A549 (cell line): ENCODE measurements around the gene LAMB1. TPM values are rescaled to one million over a fixed set of nuclear protein-coding genes. Genes with fewer than 3 reads are reported as not detected.
A peak's percentile ranks its signal among the peaks of the same experiment; 100 is the strongest.

Experiments used
- ATAC-seq, 2 experiments: fragments of 200-7000 bp in 1 of 2; fragments of >200 bp in 1 of 2; cut with Nextera tagmentation in 1 of 2; cut with Tn5 transposase in 1 of 2; 3 replicates each; pipeline versions ENCODE4 v1.8.0 to v1.9.1; 2018 to 2020; ENCODE audit warnings: mild to moderate bottlenecking in 1 of 2, moderate library complexity in 1 of 2
- CTCF ChIA-PET: fragments of 300-600 bp; sonication (Branson Sonifier 250); formaldehyde crosslinking; extraction: SDS; loops from one replicate; lab custom pipeline; 2021; ENCODE audit warnings: antibody characterized with exemption, inconsistent platforms; lab: Yijun Ruan, JAX
- POLR2A ChIA-PET: fragments of 350-600 bp; formaldehyde crosslinking; extraction: SDS; loops from one replicate; lab custom pipeline; 2021; ENCODE audit warnings: antibody characterized with exemption, inconsistent platforms; lab: Yijun Ruan, JAX
- DNase-seq, 2 experiments: peaks; one replicate each; pipeline versions ENCODE4 v3.0.0 to v3.0.0-alpha.2; 2011 to 2016; ENCODE audit warnings: low read depth in 1 of 2, low spot score in 1 of 2
- FAIRE-seq: peaks from 2 replicates; lab custom pipeline; 2011; peaks lifted over from hg19 to GRCh38; lab: Jason Lieb, UNC
- H3K27ac ChIP-seq, 2 experiments: fragments of >200 bp; sonication (Bioruptor Twin); formaldehyde crosslinking; 3 replicates each; pipeline ENCODE4 v1.5.1; 2016 to 2017
- H3K4me1 ChIP-seq: fragments of >200 bp; sonication (Bioruptor Twin); formaldehyde crosslinking; 3 replicates; pipeline ENCODE4 v1.6.1; 2016
- H3K4me2 ChIP-seq: fragments of >200 bp; sonication (Bioruptor Twin); formaldehyde crosslinking; 3 replicates; pipeline ENCODE4 v1.6.1; 2016
- H3K4me3 ChIP-seq: fragments of >200 bp; sonication (Bioruptor Twin); formaldehyde crosslinking; 3 replicates; pipeline ENCODE4 v1.5.1; 2016
- H3K9me3 ChIP-seq: fragments of >200 bp; sonication (Bioruptor Twin); formaldehyde crosslinking; 3 replicates; pipeline ENCODE4 v1.6.1; 2016
- CBX2 ChIP-seq: fragments of 200-600 bp; sonication (generic); IDR thresholded peaks from 2 replicates; pipeline ENCODE4 v1.6.1; 2016; ENCODE audit warnings: low read depth, mild to moderate bottlenecking, borderline replicate concordance
- CBX8 ChIP-seq: fragments of 200-600 bp; sonication (generic); IDR thresholded peaks from 2 replicates; pipeline ENCODE4 v1.6.1; 2016
- E2F6 ChIP-seq: IDR thresholded peaks from 2 replicates; pipeline ENCODE4 v1.6.1; 2012; ENCODE audit warnings: low read depth, borderline replicate concordance
- EP300 ChIP-seq, 2 experiments: fragments of >200 bp; sonication (Bioruptor Twin); formaldehyde crosslinking; IDR thresholded peaks; 2 replicates in 1 of 2; 3 replicates in 1 of 2; pipeline ENCODE4 v1.6.1; 2016 to 2017
- ESRRA ChIP-seq: fragments of 150-350 bp; IDR thresholded peaks from 2 replicates; pipeline ENCODE4 v1.6.1; 2014; ENCODE audit warnings: mild to moderate bottlenecking, low read length, borderline replicate concordance
- GATA3 ChIP-seq: IDR thresholded peaks from 2 replicates; pipeline ENCODE4 v1.6.1; 2012; ENCODE audit warnings: borderline replicate concordance
- HOXA7 ChIP-seq: fragments of 250-450 bp; sonication (Bioruptor Pico); IDR thresholded peaks from 2 replicates; pipeline ENCODE4 v1.5.0; 2020; ENCODE audit warnings: mild to moderate bottlenecking, moderate library complexity
- HOXB13 ChIP-seq: fragments of 250-450 bp; sonication (Bioruptor Pico); IDR thresholded peaks from 2 replicates; pipeline ENCODE4 v1.5.0; 2020; ENCODE audit warnings: low read depth, mild to moderate bottlenecking, moderate library complexity
- JUN ChIP-seq, 2 experiments: fragments of >200 bp; sonication (Bioruptor Twin); formaldehyde crosslinking; IDR thresholded peaks; 2 replicates in 1 of 2; 3 replicates in 1 of 2; pipeline ENCODE4 v1.6.1; 2016 to 2017
- JUNB ChIP-seq: fragments of >200 bp; sonication (Bioruptor Twin); formaldehyde crosslinking; IDR thresholded peaks from 2 replicates; pipeline ENCODE4 v1.6.1; 2016
- MAX ChIP-seq: IDR thresholded peaks from 2 replicates; pipeline ENCODE4 v1.6.1; 2012
- MAZ ChIP-seq: fragments of 150-350 bp; IDR thresholded peaks from 2 replicates; pipeline ENCODE4 v1.6.1; 2014; ENCODE audit warnings: antibody characterized with exemption, low read depth, low read length, borderline replicate concordance
- NFE2L2 ChIP-seq: fragments of 150-350 bp; conservative IDR thresholded peaks from 2 replicates; pipeline ENCODE4 v1.6.1; 2014; ENCODE audit warnings: low read length
- POLR2AphosphoS2 ChIP-seq: conservative IDR thresholded peaks from 2 replicates; pipeline ENCODE4 v1.6.1; 2012; ENCODE audit warnings: low read length, improper control_type of control experiment, inconsistent platforms
- WGBS: methylation state at CpG from one replicate; pipeline ENCODE4 v1.1.6; 2017; ENCODE audit errors: missing lambda C conversion rate; 5-methylcytosine and 5-hydroxymethylcytosine counted together
- polyA plus RNA-seq, 4 experiments: library from polyadenylated mRNA; depleted of rRNA in 3 of 4; stranded (reverse); fragments of >200 nt; fragmentation: RNase III in 1 of 4; extraction: RNeasy Plus Mini Kit Qiagen cat#74134 plus additional on column Dnase treatment in 1 of 4; gene quantifications; 2 replicates in 3 of 4; 3 replicates in 1 of 4; pipeline ENCODE4 v1.2.3, GENCODE V29; 2011 to 2017

Gene LAMB1
- polyA plus RNA-seq, 2 of the 4 experiments (the other 2 are of a cell fraction): 142 to 162 TPM

DNA sequence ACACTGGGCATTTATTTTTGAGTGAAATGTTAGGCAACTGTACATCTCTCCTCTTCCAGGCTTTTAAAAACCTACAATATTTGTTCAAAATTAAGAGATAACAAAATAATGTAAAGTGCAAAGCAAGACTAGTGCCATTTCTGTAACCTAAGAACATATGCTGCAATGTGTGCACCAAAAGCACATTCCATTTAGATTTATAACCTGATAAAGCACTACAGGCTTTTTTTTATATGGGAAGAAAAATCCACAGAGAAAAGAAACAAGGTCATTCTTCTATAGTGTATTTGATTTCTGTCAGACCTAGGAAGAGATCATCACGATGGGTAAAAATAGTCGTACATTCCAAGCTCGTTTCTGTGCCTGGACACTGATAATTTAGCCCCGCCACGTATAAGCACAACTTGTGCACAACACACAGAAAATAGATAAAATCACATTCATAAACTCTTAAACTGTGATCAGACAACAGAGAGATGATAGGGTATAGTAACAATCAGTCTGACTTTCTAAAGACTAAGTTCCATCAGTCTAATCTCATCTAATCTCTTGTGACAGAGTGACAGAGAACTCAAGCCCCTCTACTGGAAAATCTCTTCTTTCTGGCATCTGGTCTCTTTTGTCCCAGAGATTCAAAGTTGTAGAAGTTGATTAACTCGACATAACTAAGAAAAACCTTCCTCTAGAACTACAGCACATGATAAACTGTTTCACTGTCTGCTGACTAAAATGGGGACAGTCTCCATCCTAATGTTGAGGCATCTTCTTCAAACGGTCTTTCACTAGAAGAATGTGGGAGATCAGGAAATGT is 6.7 kb downstream of the LAMB1 start:
- ATAC-seq: no peak; a peak in 1 of 6 replicates
- POLR2A ChIA-PET: no interaction called here
- 58% methylated on average over 7 of the region's 7 CpGs for WGBS

DNA sequence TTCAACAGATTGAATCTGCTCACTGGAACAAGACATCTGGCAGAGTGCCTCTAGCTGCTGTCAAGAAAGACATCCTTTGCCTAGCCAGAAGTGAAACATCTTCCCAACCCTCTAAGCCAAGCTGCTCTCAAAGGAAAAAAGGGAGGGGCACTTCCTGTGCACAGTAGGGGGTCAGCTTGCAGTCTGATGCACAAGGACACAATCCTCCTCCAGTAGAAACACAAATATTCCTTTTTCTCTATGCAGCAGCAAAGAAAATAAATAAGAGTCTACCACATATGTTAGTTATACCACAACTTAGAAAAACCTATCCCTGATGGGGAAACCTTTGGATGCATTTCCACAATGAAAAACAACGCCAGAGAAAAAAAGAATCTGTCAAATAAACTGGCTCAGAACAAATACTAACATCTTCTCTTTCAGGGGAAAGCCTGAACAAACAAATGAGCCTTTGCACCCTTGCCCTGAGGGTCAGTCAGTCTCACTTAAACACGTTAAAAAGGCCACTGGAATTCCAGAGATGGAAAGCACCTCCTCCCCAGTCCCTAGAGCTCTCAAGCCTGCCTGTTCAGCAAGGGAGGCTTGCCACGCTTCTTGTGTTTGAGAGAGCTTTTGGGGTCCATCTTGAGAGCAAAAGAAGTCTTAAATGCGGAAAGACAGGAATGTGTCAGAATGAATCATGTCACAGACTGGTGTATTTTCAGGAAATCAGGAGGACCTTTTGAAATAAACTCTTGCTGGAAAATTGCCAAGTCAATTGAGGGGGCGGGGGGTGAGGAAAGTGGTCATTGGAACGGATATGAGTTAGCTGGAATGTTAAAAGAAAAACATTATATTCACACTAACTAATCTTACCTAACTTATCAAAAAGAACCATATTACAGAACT is 7.5 kb downstream of the LAMB1 start:
- Histone ChIP-seq H3K4me3 (peak overlapping the region; percentile 7; the same call in 1 of the 3 replicates), H3K4me2 (peak overlapping the region; percentile 72), H3K9me3 (no peaks in the 10 kb centered on the region), H3K4me1 (peaks cover 67% of the 10 kb centered on the region), H3K27ac (peak overlapping the region; percentile 64 to 79)
- ChIA-PET POLR2A (no interaction called here), CTCF (interaction anchor here (0.7 kb wide), 1 partner anchor 18 kb away, joined by 3 read pairs; no protein-coding TSS in a partner anchor)
- FAIRE-seq: no peak
- no peak for TF ChIP-seq NFE2L2
- TF ChIP-seq JUNB: peak; percentile 28
- peak; percentile 50; the same call in 1 of the 2 replicates for TF ChIP-seq MAX
- peak in 1 of 2 experiments; percentile 42; a peak in 1 of 5 replicates for TF ChIP-seq EP300 (IDR thresholded peaks at IDR 0.05)
- peak; percentile 31 to 57; a peak in 3 of 5 replicates for TF ChIP-seq JUN (IDR thresholded peaks at IDR 0.05)
- no peak for TF ChIP-seq E2F6
- TF ChIP-seq CBX2: no peak
- peak; percentile 17; the same call in 1 of the 2 replicates for TF ChIP-seq GATA3
- no peak for TF ChIP-seq MAZ
- no peak for TF ChIP-seq HOXA7 (CRISPR knock-in tag)
- TF ChIP-seq CBX8: no peak
- peak; percentile 49 to 74 for DNase-seq
- 2% methylated on average over 6 of the region's 6 CpGs for WGBS
- peak; percentile 69 to 91 for ATAC-seq

More for the DNA sequence above, 6.7 kb downstream of the LAMB1 start:
- Histone ChIP-seq H3K9me3 (no peaks in the 10 kb centered on the region), H3K4me2 (peak overlapping the region; percentile 72), H3K4me3 (0 out of 3 replicates have a peak overlapping the region, but pooled peaks have one; percentile 7), H3K4me1 (peaks cover 75% of the 10 kb centered on the region), H3K27ac (peak overlapping the region; percentile 64 to 79)
- FAIRE-seq (no peak), DNase-seq (no peak)
- TF ChIP-seq ESRRA (no peak), JUNB (0 out of 2 replicates have a peak, but pooled peaks have one; percentile 2), POLR2AphosphoS2 (no peak), HOXB13 (CRISPR knock-in tag) (0 out of 2 replicates have a peak, but pooled peaks have one; percentile 44)
- CTCF ChIA-PET: interaction anchor here (1.0 kb wide), 1 partner anchor 14 kb away, joined by 3 read pairs; no protein-coding TSS in a partner anchor

GRCh38 chr7:107994421-107995030 is 8.4 kb downstream of the LAMB1 start:
- peak overlapping the region; percentile 72 for H3K4me2 ChIP-seq

More at GRCh38 chr7:107994421-107995030, 8.4 kb downstream of the LAMB1 start:
- ATAC-seq (no peak), DNase-seq (no peak), FAIRE-seq (no peak)
- 77% methylated on average over 2 of the region's 2 CpGs for WGBS
- H3K4me1 ChIP-seq: peaks cover 58% of the 10 kb centered on the region
- H3K9me3 ChIP-seq: no peaks in the 10 kb centered on the region
- peak overlapping the region in 1 of 2 experiments; percentile 79; a peak in 2 of 6 replicates for H3K27ac ChIP-seq
- ChIA-PET POLR2A (no interaction called here), CTCF (interaction anchor here (0.7 to 1.1 kb wide), 3 partner anchors 13 to 151 kb away, joined by 3 to 5 read pairs (median 3); no protein-coding TSS in a partner anchor)
- no peak overlapping the region for H3K4me3 ChIP-seq
- TF ChIP-seq HOXA7 (CRISPR knock-in tag) (no peak), E2F6 (no peak)
- TF ChIP-seq, all 56 proteins: peak for 0
